Glutamatergic neuron (in vitro differentiated cells): ENCODE data around the gene POLR1H. TPM values are rescaled to one million over a fixed set of nuclear protein-coding genes. Genes with fewer than 3 reads are reported as not detected.

Experiments
- DNase-seq: peaks from one replicate; pipeline ENCODE4 v3.0.0; 2022
- H3K27ac Mint-ChIP-seq: one replicate; pipeline ENCODE4 v1.8.0; 2020; ENCODE audit warnings: mild to moderate bottlenecking, mixed read lengths, inconsistent platforms; ENCODE audit not compliant: unreplicated experiment
- H3K27me3 Mint-ChIP-seq: one replicate; pipeline ENCODE4 v1.8.0; 2020; ENCODE audit warnings: mild to moderate bottlenecking, moderate library complexity, mixed read lengths, inconsistent platforms; ENCODE audit not compliant: unreplicated experiment
- H3K36me3 Mint-ChIP-seq: one replicate; pipeline ENCODE4 v1.8.0; 2020; ENCODE audit warnings: mild to moderate bottlenecking, mixed read lengths, inconsistent platforms; ENCODE audit not compliant: unreplicated experiment
- H3K4me1 Mint-ChIP-seq: one replicate; pipeline ENCODE4 v1.8.0; 2020; ENCODE audit warnings: mild to moderate bottlenecking, low read depth, mixed read lengths, inconsistent platforms; ENCODE audit not compliant: unreplicated experiment
- H3K4me3 Mint-ChIP-seq: one replicate; pipeline ENCODE4 v1.8.0; 2020; ENCODE audit warnings: mild to moderate bottlenecking, mixed read lengths, inconsistent platforms; ENCODE audit not compliant: unreplicated experiment
- H3K9me3 Mint-ChIP-seq: one replicate; pipeline ENCODE4 v1.8.0; 2020; ENCODE audit warnings: mild to moderate bottlenecking, moderate library complexity, mixed read lengths, inconsistent platforms; ENCODE audit not compliant: unreplicated experiment
- CTCF ChIP-seq: fragments of 200-600 bp; sonication (generic); IDR thresholded peaks from one replicate; pipeline ENCODE4 v1.5.0; 2021; ENCODE audit not compliant: partially characterized antibody, unreplicated experiment
- total RNA-seq: library from RNA; stranded (reverse); fragmentation: NEBNext Ultra II Directional; extraction: Animal tissue kit (Norgen Biotek cat#: 25700); gene quantifications from one replicate; pipeline ENCODE4 v1.2.1, GENCODE V29; 2021; ENCODE audit not compliant: unreplicated experiment

POLR1H gene
- total RNA-seq, 1 donor from 2014 or later: 17.0 TPM

- peaks cover 12% of the 10 kb centered on the region for H3K9me3 Mint-ChIP-seq
- H3K36me3 Mint-ChIP-seq: peaks cover 11% of the 10 kb centered on the region
- peak within 1 kb of the TSS; percentile 93 for H3K4me3 Mint-ChIP-seq
Observed at GRCh38 chr6:30066577-30067459, 5.8 kb downstream of the POLR1H start, which contains the start of gene PPP1R11. Gene PPP1R11 (plus strand): TSS chr6:30067198. CDS start chr6:30067411, 213 bp downstream.

GRCh38 chr6:30067460-30068139 lies 6.5 kb downstream of the POLR1H start:
- peak; percentile 86 for DNase-seq
- Mint-ChIP-seq H3K9me3 (peaks cover 12% of the 10 kb centered on the region), H3K27me3 (peaks cover 21% of the 10 kb centered on the region)

More at GRCh38 chr6:30066577-30067459, 5.8 kb downstream of the POLR1H start, which contains the start of gene PPP1R11:
- peak; percentile 94 for DNase-seq
- H3K27me3 Mint-ChIP-seq: peaks cover 13% of the 10 kb centered on the region
- H3K27ac Mint-ChIP-seq: peak within 1 kb of the TSS; percentile 98
- no peak for TF ChIP-seq CTCF
- peaks cover 20% of the 10 kb centered on the region for H3K4me1 Mint-ChIP-seq

GRCh38 chr6:30071081-30071818 lies 10.2 kb downstream of the POLR1H start:
- Mint-ChIP-seq H3K9me3 (peaks cover 17% of the 10 kb centered on the region), H3K4me1 (peaks cover 19% of the 10 kb centered on the region), H3K36me3 (peaks cover 17% of the 10 kb centered on the region), H3K27me3 (peaks cover 29% of the 10 kb centered on the region), H3K4me3 (peak overlapping the region; percentile 75), H3K27ac (no peak overlapping the region)
- TF ChIP-seq CTCF: no peak
- peak; percentile 66 for DNase-seq

More at GRCh38 chr6:30067460-30068139, 6.5 kb downstream of the POLR1H start:
- Mint-ChIP-seq H3K36me3 (peaks cover 17% of the 10 kb centered on the region), H3K27ac (peak overlapping the region; percentile 98), H3K4me3 (peak overlapping the region; percentile 93), H3K4me1 (peaks cover 20% of the 10 kb centered on the region)
- no peak for TF ChIP-seq CTCF

GRCh38 chr6:30071858-30072257 lies 10.8 kb downstream of the POLR1H start:
- H3K27me3 Mint-ChIP-seq: peaks cover 30% of the 10 kb centered on the region
- H3K4me1 Mint-ChIP-seq: peaks cover 18% of the 10 kb centered on the region
- peaks cover 15% of the 10 kb centered on the region for H3K9me3 Mint-ChIP-seq
- no peak for DNase-seq
- no peak for TF ChIP-seq CTCF
- H3K4me3 Mint-ChIP-seq: peak overlapping the region; percentile 43
- H3K27ac Mint-ChIP-seq: no peak overlapping the region
- H3K36me3 Mint-ChIP-seq: peaks cover 17% of the 10 kb centered on the region
